ENCODE results near the gene KRTAP13-1.

Gene KRTAP13-1

DNA sequence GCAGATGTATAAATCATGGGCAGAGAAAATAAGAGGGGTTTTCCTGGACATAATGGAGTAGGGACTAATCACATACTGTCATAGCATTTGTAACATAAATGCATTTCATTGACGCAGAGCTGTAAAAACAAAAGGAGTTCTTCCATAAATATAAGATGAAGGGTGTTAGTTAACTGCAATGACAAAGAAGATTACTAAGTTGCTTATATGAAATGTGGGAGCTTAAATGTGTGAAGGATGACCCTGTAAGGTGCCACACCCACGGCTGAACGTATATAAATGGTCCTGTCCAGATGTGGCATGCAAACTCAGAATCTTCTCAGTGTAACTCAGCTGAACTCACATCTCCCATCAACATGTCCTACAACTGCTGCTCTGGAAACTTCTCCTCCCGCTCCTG, at the start of gene KRTAP13-1:
TSS of gene KRTAP13-1 (plus strand) at position 301 of the 400 bp plus-strand sequence. CDS start at position 357, 56 bp downstream.
- no peak for DNase-seq (ENCODE audit: low spot score)
- no peak for TF ChIP-seq CTCF (IDR thresholded peaks at IDR 0.05; ENCODE audit: borderline replicate concordance, control extremely low read depth, extremely low read depth, insufficient read depth, missing control alignments)
- in situ Hi-C loops (cut with MboI; ENCODE audit: low sequenced_read_pairs, unreplicated experiment): no loop called here

GRCh38 chr21:30348506-30348905, 47.3 kb upstream of the KRTAP13-1 start, which contains the start of gene KRTAP23-1:
Gene KRTAP23-1 (minus strand): TSS chr21:30348606. CDS start chr21:30348606, 0 bp downstream.
- in situ Hi-C loops (cut with MboI; ENCODE audit: low sequenced_read_pairs, unreplicated experiment): loop anchor here (10.0 kb wide), 1 partner anchor 736 kb away; no protein-coding TSS in a partner anchor
- no peak for TF ChIP-seq CTCF (IDR thresholded peaks at IDR 0.05; ENCODE audit: borderline replicate concordance, control extremely low read depth, extremely low read depth, insufficient read depth, missing control alignments)
- DNase-seq (ENCODE audit: low spot score): no peak

DNA sequence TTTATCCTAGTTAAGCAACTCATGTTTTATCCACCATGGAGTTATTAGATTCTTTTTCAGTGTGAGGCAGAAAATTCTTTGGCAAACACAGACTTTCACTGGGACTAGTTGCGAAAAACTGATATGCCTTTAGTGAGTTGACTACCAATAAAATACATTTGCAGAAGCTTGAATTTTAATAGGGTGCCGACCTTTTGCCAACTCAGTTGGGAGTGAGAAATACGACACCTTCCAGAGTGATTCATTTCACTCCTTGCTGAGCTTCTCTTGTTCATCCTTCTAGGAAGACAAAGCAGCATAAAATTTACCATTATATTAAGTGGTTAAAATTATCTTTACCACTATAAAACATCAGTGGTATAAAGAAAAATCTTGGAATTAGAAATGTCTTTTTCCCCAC, 46.3 kb upstream of the KRTAP13-1 start:
- DNase-seq (ENCODE audit: low spot score): no peak
- in situ Hi-C loops (cut with MboI; ENCODE audit: low sequenced_read_pairs, unreplicated experiment): loop anchor here (10.0 kb wide), 1 partner anchor 735 kb away; no protein-coding TSS in a partner anchor
- TF ChIP-seq CTCF (IDR thresholded peaks at IDR 0.05; ENCODE audit: borderline replicate concordance, control extremely low read depth, extremely low read depth, insufficient read depth, missing control alignments): no peak

- no peak for DNase-seq (ENCODE audit: low spot score)
- no peak for TF ChIP-seq CTCF (IDR thresholded peaks at IDR 0.05; ENCODE audit: borderline replicate concordance, control extremely low read depth, extremely low read depth, insufficient read depth, missing control alignments)
- in situ Hi-C loops (cut with MboI; ENCODE audit: low sequenced_read_pairs, unreplicated experiment): no loop called here
Observed at GRCh38 chr21:30351534-30351933, 44.3 kb upstream of the KRTAP13-1 start.

- DNase-seq (ENCODE audit: low spot score): no peak
- no peak for TF ChIP-seq CTCF (IDR thresholded peaks at IDR 0.05; ENCODE audit: borderline replicate concordance, control extremely low read depth, extremely low read depth, insufficient read depth, missing control alignments)
- in situ Hi-C loops (cut with MboI; ENCODE audit: low sequenced_read_pairs, unreplicated experiment): no loop called here
Observed at GRCh38 chr21:30354308-30355005, 41.4 kb upstream of the KRTAP13-1 start.

- in situ Hi-C loops (cut with MboI; ENCODE audit: low sequenced_read_pairs, unreplicated experiment): no loop called here
- DNase-seq (ENCODE audit: low spot score): no peak
- no peak for TF ChIP-seq CTCF (IDR thresholded peaks at IDR 0.05; ENCODE audit: borderline replicate concordance, control extremely low read depth, extremely low read depth, insufficient read depth, missing control alignments)
Observed at GRCh38 chr21:30355906-30356305, 39.9 kb upstream of the KRTAP13-1 start.
